ENCODE results near the gene IL25.

- no peak for TF ChIP-seq POLR2A (IDR thresholded peaks at IDR 0.05; ENCODE audit: low read depth, low read length)
- no peak for TF ChIP-seq USF2 (IDR thresholded peaks at IDR 0.05; ENCODE audit: low read depth, low read length)
- no peak for TF ChIP-seq CTCF (conservative IDR thresholded peaks at IDR 0.05; ENCODE audit: low read depth, low read length)
- TF ChIP-seq RAD21 (IDR thresholded peaks at IDR 0.05; ENCODE audit: low read length): no peak
- TF ChIP-seq RCOR1 (IDR thresholded peaks at IDR 0.05; ENCODE audit: insufficient replicate concordance, low read length): no peak
- TF ChIP-seq SMC3 (IDR thresholded peaks at IDR 0.05; ENCODE audit: low read depth, low read length): no peak
- TF ChIP-seq BHLHE40 (IDR thresholded peaks at IDR 0.05; ENCODE audit: low read depth, low read length): no peak
- TF ChIP-seq CEBPB (IDR thresholded peaks at IDR 0.05; ENCODE audit: low read depth, low read length): no peak
- no peak for TF ChIP-seq NFE2L2 (IDR thresholded peaks at IDR 0.05; ENCODE audit: low read depth, low read length)
- TF ChIP-seq RFX5 (IDR thresholded peaks at IDR 0.05; ENCODE audit: low read depth, low read length): no peak
- TF ChIP-seq FOS (IDR thresholded peaks at IDR 0.05; ENCODE audit: low read depth, low read length): no peak
- no peak for TF ChIP-seq MAZ (IDR thresholded peaks at IDR 0.05; ENCODE audit: borderline replicate concordance, low read depth, low read length)
- no peak for TF ChIP-seq MXI1 (IDR thresholded peaks at IDR 0.05; ENCODE audit: borderline replicate concordance, low read depth, low read length)
- no peak for TF ChIP-seq CHD1 (IDR thresholded peaks at IDR 0.05; ENCODE audit: low read depth, low read length)
Observed at GRCh38 chr14:23418021-23418420, 45.4 kb downstream of the IL25 start.
